Adipose tissue (tissue), 3 donors: ENCODE results near the gene JAG1. TPM values are rescaled to one million over a fixed set of nuclear protein-coding genes. Genes with fewer than 3 reads are reported as not detected.
"Not testable (repeated sequence)": the region's sequence is repeated elsewhere in the genome, so short reads cannot be mapped to it uniquely, and the experiment has no call there.

Experiments used
- H3K27ac ChIP-seq: one replicate; pipeline ENCODE4 v1.5.1; 2013; ENCODE audit warnings: low read depth, low read length
- WGBS, 3 donors: extraction: QIAGEN DNeasy Blood & Tissue Kit; methylation state at CpG; one replicate each; pipeline ENCODE4 v1.1.7; 2013; 5-methylcytosine and 5-hydroxymethylcytosine counted together
- polyA plus RNA-seq, 3 donors: library from polyadenylated mRNA; stranded (reverse); fragments of 200-250 nt; gene quantifications; one replicate each; pipeline ENCODE4 v1.2.3, GENCODE V29; 2013
- donor health status: healthy with polysubstance abuse.
- donor health status: Bipolar disorder and iron deficiency.
- donor health status: healthy.

Gene JAG1
- polyA plus RNA-seq, 3 donors: 11.9 to 39.6 (median 17.9) TPM

DNA sequence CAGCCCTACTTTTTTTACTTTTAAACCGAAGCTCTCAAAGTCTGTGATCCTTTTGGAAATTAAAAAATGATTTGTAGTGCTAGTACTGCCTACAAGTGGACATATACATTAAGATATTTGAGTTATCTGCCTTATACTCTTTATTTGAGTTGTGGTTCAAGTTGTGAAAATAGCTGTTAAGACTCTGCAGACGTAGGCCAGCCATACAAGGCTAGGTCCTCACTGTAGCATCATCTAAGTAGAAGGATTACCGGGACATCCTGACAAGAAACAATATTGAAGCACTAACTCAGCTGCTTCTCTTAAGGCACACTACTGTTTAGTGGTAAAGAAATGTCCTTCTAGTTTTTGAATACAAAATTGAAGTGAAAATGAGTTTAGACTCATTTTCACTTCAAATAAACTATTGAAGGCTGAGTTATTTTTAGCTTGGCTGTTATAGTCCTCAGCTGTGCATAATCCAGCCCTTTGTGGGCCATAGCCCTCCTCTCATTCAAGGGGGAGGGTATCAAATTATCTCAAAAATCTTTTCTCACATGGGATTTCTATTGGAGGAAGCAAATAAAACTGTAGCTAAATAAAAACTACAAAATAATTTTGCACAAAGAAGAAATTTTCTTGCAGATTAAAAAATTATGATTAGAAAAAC is 68.1 kb downstream of the JAG1 start:
- 89 to 91% (median 90%) methylated on average over 3 of the region's 3 CpGs for WGBS, 3 donors
- no peak overlapping the region for H3K27ac ChIP-seq

DNA sequence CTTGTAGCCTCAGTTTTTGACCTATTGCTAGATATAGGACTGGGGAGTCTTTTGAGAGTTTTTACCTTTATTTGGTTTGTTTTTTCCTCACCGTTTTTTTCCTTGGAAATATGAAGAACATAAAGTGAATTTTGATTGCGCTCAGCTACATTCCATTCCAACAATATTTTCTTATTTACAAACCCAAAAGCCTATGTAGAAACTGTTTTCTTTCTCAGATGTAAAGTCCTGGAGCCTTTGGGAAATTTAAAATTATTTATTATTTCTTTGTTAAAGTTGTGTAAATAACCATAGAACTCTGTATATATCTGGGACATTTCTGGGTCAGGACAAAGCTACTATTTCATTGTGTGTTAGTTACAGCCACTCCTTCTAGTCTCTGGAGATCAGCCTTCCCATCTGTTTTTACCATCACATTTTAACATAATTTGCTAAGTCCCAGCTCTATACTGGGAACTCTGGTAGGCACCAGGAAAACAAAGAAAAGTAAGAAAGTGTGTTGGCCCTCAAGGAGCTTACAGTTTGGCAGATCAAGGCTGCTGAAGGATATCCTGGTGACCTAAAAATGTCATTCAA is 68.8 kb downstream of the JAG1 start:
- H3K27ac ChIP-seq: no peak overlapping the region
- 76 to 94% (median 88%) methylated on average over 2 of the region's 2 CpGs for WGBS, 3 donors

DNA sequence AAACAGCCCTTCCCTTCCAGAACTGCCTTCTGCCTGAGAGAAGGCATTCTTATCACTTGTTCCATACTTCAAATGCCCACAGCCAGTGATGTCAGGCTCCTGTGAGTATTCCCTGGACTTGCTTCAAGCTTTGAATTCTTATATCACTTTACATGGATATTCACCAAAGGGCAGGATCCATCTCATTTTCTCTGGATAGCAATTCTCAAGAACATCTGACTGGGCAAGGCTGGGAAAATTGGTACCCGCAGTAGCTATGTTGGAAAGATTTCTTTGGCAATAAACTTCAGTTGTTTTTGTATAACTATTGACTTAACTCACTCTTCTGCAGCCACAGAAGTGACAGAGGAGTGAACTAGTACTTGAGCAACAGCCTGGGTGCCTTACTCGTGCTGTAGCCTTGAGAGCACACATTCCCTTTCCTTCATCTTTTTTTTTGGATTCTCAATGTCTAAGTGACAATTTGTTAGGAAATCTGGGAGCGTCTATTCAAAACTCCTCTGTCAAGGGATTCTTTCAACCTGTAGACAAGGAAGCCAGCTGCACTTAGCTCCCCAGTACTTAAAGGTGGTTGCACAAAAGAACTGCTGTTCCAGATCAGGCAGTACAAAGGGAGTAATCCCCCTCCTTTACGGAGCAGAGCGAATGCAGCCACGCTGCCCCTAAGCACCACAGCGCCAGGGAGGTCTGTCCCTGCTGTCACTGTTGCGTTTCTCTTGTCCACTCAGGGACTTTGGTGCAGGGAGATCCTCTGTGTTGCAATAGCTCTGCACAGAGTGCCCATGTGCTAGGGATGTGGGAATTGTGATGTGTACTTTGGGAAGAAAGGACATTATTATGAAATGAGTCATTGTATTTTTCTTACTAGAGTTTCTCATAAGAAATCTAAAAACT is 69.6 kb downstream of the JAG1 start:
- H3K27ac ChIP-seq: peak overlapping the region; percentile 38
- WGBS, 3 donors: 74 to 79% (median 78%) methylated on average over 8 of the region's 8 CpGs

DNA sequence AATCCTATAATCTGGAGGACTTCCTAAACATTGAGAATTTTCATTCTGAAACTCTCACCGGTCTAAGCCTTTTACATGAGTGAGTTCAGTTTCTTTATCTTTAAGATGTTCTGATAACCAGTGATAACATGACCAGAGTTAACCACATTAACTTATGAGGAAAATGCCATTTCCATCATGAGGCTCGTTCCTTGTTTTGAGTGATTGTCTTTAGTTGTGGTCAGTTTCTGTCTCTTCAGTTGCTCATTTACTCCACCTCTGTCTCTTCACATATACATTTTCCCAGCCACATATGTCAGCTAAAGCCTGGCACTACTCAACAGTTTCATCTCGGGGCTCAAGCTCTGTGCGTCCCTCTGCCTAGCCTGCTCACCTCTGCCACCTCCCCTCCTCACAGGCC is 70.4 kb downstream of the JAG1 start:
- H3K27ac ChIP-seq: peak overlapping the region; percentile 38
- WGBS, 3 donors: 87 to 92% (median 92%) methylated on average over 4 of the region's 4 CpGs

DNA sequence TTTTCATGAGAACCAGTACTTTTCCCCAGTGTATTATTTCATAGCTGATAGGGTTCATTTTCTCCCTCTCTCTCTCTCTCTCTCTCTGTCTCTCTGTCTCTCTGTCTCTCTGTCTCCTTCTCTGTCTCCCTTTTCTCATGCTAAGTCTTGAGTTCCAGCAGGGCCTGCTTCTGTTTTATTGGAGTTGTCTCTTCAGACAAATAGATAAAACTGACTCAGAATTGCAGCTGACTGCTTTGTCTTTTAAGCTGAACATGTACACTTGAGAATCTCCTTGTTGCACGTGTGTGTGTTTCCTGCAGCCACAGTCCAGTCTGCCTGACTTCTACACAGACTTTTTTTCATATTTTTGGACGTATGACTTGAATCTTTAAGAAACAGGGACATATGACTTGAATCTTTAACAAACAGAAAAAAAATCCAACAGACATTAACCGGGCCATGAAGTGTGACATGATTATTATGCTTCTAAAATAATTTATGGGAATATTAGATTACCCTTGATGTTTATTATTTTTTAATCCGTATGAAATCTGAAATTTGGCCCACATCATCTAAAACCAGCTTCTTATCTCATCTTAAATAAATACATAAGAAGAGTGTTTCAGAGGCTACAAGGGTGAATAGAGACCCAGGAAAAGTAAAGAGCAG is 71.5 kb downstream of the JAG1 start:
- WGBS, 3 donors: 72 to 78% (median 76%) methylated on average over 4 of the region's 4 CpGs
- no peak overlapping the region for H3K27ac ChIP-seq

DNA sequence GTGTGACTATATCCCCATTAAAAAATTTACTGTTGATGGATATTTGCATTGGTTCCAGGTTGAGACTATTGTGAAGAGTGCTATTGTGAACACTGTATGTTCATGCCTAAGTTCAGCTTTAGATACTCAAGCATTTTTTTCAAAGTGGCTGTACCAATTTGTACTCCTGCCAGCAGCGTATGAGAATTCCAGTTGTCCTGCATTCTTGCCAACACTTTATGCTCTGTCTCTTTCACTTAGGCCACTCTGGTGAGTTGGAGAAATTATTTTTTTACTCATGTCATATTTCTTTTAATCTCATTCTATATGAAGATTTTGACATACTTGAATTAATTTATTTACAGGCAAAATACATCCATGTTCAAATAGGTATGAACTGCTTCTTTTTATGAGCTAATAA is 76.2 kb downstream of the JAG1 start:
- WGBS, 3 donors: 100% methylated on average over 1 of the region's 1 CpG
- H3K27ac ChIP-seq: no peak overlapping the region

DNA sequence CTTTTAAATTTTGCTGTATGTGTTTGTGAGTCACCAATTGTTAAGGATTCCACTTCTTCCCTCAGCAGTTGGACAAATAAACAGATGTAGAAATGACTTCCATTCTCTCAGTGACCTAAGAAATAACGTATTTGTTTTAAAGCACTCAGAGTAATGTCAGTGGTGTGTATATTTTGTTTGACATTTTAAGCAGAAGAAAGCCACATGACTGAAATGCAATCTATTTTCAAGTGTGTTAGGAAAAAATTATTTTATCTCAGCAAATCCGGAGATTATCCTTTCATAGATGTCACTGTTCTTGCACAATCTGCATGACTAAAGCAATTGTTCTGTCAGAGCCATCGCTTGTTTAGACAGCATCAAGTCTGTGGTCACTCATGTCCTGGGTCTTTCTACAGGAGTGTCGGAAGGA is 77.1 kb downstream of the JAG1 start:
- WGBS, 3 donors: 64 to 81% (median 65%) methylated on average over 4 of the region's 4 CpGs
- H3K27ac ChIP-seq: no peak overlapping the region

DNA sequence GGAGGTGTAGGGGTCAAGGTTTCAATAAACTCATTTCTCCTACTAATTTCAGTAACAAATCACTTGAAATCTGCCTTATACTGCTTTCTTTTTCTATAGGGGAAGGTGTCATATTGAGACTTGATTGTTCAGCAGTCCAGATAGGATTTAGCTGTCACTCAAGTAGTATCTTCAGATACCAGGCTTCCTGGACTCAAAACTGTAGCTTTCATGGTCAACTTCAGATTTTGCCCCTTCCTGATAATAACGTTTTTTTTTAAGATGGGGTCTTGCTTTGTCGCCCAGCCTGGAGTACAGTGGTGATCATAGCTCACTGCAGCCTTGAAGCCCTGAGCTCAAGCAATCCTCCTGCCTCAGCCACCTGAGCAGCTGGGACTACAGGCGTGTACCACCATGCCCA is 77.8 kb downstream of the JAG1 start:
- H3K27ac ChIP-seq: no peak overlapping the region
- 71 to 79% (median 77%) methylated on average over 3 of the region's 3 CpGs for WGBS, 3 donors

DNA sequence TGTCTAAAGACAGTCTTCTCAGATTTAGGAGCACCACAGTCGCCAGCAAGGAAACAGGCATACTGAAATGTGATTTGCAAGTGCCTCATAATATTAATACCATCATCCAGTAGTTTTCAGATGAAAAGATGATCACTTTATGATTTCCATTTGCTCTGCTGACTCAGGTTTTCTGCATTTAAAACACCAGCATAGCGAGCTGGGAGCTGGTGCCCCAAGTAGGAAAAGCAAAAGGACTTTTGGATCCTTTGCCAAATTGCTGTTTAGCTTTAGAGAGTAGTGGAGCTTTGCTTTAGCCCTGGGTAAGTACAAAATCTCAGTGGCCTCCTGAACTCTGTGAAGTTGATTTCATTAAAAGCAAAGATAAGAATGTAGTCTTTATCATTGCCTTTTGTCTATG is 78.5 kb downstream of the JAG1 start:
- H3K27ac ChIP-seq: no peak overlapping the region
- 85 to 91% (median 87%) methylated on average over 2 of the region's 2 CpGs for WGBS, 3 donors

DNA sequence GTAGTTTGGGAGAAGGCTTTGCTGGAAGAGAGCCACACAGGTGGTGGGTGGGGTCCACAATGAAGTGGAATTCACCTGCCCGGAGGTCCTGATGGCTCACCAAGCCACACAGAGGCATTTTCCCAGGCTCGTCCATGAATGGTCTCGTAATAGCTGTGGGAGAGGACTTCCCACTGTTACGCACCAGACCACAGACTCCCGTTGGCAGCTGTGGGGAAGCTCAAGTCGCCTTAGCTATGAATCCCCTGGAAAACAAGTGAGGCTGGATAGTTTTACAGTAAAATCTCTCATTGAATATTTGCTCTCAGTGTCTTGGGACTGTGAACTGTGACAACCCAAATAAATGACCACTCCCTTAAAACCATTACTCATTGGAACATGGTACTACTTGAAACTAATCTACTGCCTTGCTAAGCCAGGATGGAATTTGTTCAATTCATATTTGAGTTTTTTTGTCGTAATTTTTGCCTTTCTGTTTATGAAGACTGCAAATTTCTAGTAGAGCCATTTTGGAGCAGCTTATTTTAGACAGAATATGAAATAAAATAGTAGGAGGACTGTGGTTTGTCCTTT is 79.4 kb downstream of the JAG1 start:
- WGBS, 3 donors: 75 to 90% (median 77%) methylated on average over 7 of the region's 7 CpGs
- no peak overlapping the region for H3K27ac ChIP-seq

DNA sequence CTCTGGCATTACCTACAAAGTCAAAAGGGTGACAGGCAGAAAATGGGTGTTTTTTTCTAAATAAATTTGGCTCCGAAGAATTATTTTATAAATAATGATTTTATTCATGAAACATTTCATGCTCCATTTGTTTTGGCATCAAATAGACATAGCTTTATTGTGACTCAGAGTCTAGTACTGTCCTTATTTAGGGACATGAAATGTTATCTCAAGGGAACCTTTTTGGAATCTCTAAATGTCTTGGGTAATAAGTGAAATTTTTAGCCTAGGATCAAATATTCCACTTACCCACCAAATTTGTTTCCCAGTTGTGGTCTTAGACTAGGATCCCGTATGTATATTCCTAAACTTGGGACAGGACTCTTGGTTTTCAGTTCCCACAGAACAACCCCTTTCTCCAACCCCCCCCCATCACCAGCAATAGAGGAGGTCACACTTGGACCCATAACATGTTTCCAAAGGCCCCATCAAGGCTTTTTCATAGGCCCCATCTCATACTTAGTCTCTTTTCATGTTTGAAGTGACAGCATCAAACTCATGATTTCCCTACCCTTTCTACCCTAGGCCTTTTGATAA is 81.8 kb downstream of the JAG1 start:
- 53 to 83% (median 70%) methylated on average over 2 of the region's 2 CpGs for WGBS, 3 donors
- no peak overlapping the region for H3K27ac ChIP-seq

DNA sequence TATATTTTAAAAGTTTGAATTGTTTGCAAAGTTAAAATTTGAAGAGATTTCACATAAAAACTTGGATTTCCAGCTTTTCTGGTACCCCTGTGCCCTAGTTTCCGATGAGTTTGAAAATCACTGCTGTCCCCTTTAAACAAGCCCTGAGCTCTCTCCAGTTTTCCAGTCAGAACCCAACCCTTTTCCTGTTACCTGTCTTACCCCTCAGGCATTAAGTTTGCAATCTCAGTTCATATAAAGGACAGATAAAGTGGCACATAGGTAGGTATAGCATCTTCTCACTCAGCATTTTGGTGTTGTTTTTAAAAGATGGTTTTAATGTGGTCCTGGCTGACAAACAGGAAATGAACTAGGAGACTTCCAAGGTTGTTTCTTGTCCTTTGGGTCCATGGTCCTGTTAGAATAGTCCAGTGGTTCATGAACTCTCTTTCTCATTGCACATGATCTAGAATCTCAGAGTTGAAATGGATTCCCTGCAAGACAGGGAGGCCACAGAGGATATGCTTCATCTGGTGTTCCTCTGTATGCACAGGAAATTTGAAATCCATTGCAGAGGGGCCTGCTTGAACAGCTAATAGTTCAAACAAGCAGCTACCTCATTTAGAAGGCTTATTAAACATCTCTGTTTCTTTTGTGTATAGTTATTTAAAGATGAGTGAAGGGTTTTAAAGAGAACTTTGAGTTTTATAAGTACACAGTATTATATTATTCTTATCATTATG is 82.7 kb downstream of the JAG1 start:
- WGBS, 3 donors: 96 to 98% (median 98%) methylated on average over 1 of the region's 1 CpG

DNA sequence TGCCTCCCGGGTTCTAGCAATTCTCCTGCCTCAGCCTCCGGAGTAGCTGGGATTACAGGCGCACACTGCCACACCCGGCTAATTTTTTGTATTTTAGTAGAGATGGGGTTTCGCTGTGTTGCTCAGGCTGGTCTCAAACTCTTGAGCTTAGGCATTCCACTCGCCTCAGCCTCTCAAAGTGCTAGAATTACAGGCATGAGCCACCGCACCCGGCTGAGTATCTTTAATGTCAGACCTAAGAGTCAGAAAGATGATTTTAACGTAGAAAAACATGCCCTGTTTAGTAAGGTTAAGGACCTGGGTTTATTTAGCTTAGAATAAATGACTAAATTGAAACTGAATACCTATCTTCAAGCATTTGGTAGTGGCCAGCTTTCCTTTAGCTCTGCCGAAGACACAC is 83.4 kb downstream of the JAG1 start:
- 96 to 99% (median 98%) methylated on average over 10 of the region's 10 CpGs for whole genome bisulfite sequencing, 3 donors
- H3K27ac ChIP-seq: not testable (repeated sequence)

More for the DNA sequence above, 82.7 kb downstream of the JAG1 start:
- H3K27ac ChIP-seq: no peak overlapping the region

Other genes starting within 250 kb of the JAG1 start
- 10 to 100 TPM in 2 of 3 donors, 1 to 10 TPM in 1; 7.4 to 12.8 (median 10.3) TPM for gene MKKS, start 239.8 kb downstream of the JAG1 start, polyA plus RNA-seq
- gene SLX4IP, start 238.7 kb downstream of the JAG1 start, polyA plus RNA-seq: 1 to 10 TPM in 2 of 3 donors, under 1 TPM in 1; 0.62 to 1.6 (median 1.1) TPM